ENCODE measurements around the gene STUB1. TPM values are rescaled to one million over a fixed set of nuclear protein-coding genes. Genes with fewer than 3 reads are reported as not detected.

STUB1 gene
- total RNA-seq, 3 donors from 2014 or later, result 127 to 184 (median 175) TPM

- no peak overlapping the region for H3K27ac ChIP-seq
- H3K36me3 ChIP-seq, result no peaks in the 10 kb centered on the region
- intact Hi-C loops (cut with DNase I; ENCODE audit: low total_unique reads), result no loop called here
- H3K9me3 ChIP-seq, result no peaks in the 10 kb centered on the region
- peak overlapping the region in 2 of 3 donors; percentile 27 to 60 for H3K4me3 ChIP-seq
- peaks cover 0 to 6% of the 10 kb centered on the region in 2 donors for H3K4me1 ChIP-seq
- H3K27me3 ChIP-seq, result peaks cover 23 to 95% of the 10 kb centered on the region in 2 donors
- TF ChIP-seq POLR2A (IDR thresholded peaks at IDR 0.05) (no peak), POLR2AphosphoS5 (IDR thresholded peaks at IDR 0.05) (no peak), CTCF (IDR thresholded peaks at IDR 0.05) (no peak)
- DNase-seq (ENCODE audit: low spot score in 2 of 2), result no peak
These were observed 26.2 kb downstream of the STUB1 start for GRCh38 chr16:706189-707061.

GRCh38 chr16:707062-707538 is 26.9 kb downstream of the STUB1 start:
- Histone ChIP-seq H3K27ac (no peak overlapping the region), H3K4me3 (no peak overlapping the region), H3K9me3 (no peaks in the 10 kb centered on the region), H3K27me3 (peaks cover 24 to 95% of the 10 kb centered on the region in 2 donors), H3K36me3 (no peaks in the 10 kb centered on the region), H3K4me1 (peaks cover 0 to 6% of the 10 kb centered on the region in 2 donors)
- intact Hi-C loops (cut with DNase I; ENCODE audit: low total_unique reads), result no loop called here
- no peak for DNase-seq (ENCODE audit: low spot score in 2 of 2)
- TF ChIP-seq POLR2A (IDR thresholded peaks at IDR 0.05) (no peak), POLR2AphosphoS5 (IDR thresholded peaks at IDR 0.05) (no peak), CTCF (IDR thresholded peaks at IDR 0.05) (no peak)

- no peak for DNase-seq (ENCODE audit: low spot score in 2 of 2)
- Histone ChIP-seq H3K27me3 (peaks cover 24 to 86% of the 10 kb centered on the region in 2 donors), H3K36me3 (no peaks in the 10 kb centered on the region), H3K9me3 (no peaks in the 10 kb centered on the region), H3K4me1 (peaks cover 0 to 6% of the 10 kb centered on the region in 2 donors), H3K27ac (no peak overlapping the region), H3K4me3 (no peak overlapping the region)
- intact Hi-C loops (cut with DNase I; ENCODE audit: low total_unique reads), result no loop called here
- no peak for TF ChIP-seq CTCF (IDR thresholded peaks at IDR 0.05)
These were observed 27.8 kb downstream of the STUB1 start for GRCh38 chr16:708019-708418.

- no peak for DNase-seq (ENCODE audit: low spot score in 2 of 2)
- no peaks in the 10 kb centered on the region for H3K36me3 ChIP-seq
- peaks cover 24 to 76% of the 10 kb centered on the region in 2 donors for H3K27me3 ChIP-seq
- H3K9me3 ChIP-seq, result no peaks in the 10 kb centered on the region
- intact Hi-C loops (cut with DNase I; ENCODE audit: low total_unique reads), result no loop called here
- peaks cover 0 to 6% of the 10 kb centered on the region in 2 donors for H3K4me1 ChIP-seq
- TF ChIP-seq CTCF (IDR thresholded peaks at IDR 0.05) (no peak), POLR2AphosphoS5 (IDR thresholded peaks at IDR 0.05) (no peak), POLR2A (IDR thresholded peaks at IDR 0.05) (no peak)
- H3K27ac ChIP-seq, result no peak overlapping the region
- no peak overlapping the region for H3K4me3 ChIP-seq
These were observed 28.7 kb downstream of the STUB1 start for GRCh38 chr16:708959-709358.
